Lower lobe of right lung (tissue), 2 donors: ENCODE data around the gene ZG16B. TPM values are rescaled to one million over a fixed set of nuclear protein-coding genes. Genes with fewer than 3 reads are reported as not detected.

Experiments
- ATAC-seq, 2 donors: fragments of 200-7000 bp; cut with Tn5 transposase; one replicate each; pipeline ENCODE4 v1.9.1; 2020 to 2022; ENCODE audit warnings: mild to moderate bottlenecking in 2 of 2, moderate library complexity in 2 of 2
- DNase-seq: peaks from one replicate; pipeline ENCODE4 v3.0.0-alpha.2; 2020
- H3K27ac ChIP-seq: fragments of 200-600 bp; one replicate; pipeline ENCODE4 v1.8.0; 2022
- H3K27me3 ChIP-seq: fragments of 200-600 bp; one replicate; pipeline ENCODE4 v1.8.0; 2022; ENCODE audit warnings: low read depth
- H3K36me3 ChIP-seq: fragments of 200-600 bp; one replicate; pipeline ENCODE4 v1.8.0; 2022; ENCODE audit warnings: mild to moderate bottlenecking
- H3K4me1 ChIP-seq: fragments of 200-600 bp; one replicate; pipeline ENCODE4 v1.8.0; 2022
- H3K4me3 ChIP-seq: fragments of 200-600 bp; one replicate; pipeline ENCODE4 v1.8.0; 2022; ENCODE audit warnings: mild to moderate bottlenecking
- H3K9me3 ChIP-seq: fragments of 200-600 bp; one replicate; pipeline ENCODE4 v1.8.0; 2022
- CTCF ChIP-seq: fragments of 200-600 bp; IDR thresholded peaks from one replicate; pipeline ENCODE4 v1.8.0; 2022; ENCODE audit warnings: antibody characterized with exemption, mild to moderate bottlenecking
- intact Hi-C: fragments of 100-400 bp; cut with DNase I; formaldehyde crosslinking; loops from one replicate; pipeline ENCODE4 v1.11.0; 2022
- total RNA-seq: library from RNA; stranded (reverse); fragmentation: NEBNext Ultra II Directional; extraction: Animal tissue kit (Norgen Biotek cat#: 25700); gene quantifications from one replicate; pipeline ENCODE4 v1.2.1, GENCODE V29; 2021
- donor health status: DM: no; HTN: yes; CAD: no; lungs with severe emphysema.

ZG16B gene
- total RNA-seq, 1 donor from 2014 or later, result 4.5 TPM

DNA sequence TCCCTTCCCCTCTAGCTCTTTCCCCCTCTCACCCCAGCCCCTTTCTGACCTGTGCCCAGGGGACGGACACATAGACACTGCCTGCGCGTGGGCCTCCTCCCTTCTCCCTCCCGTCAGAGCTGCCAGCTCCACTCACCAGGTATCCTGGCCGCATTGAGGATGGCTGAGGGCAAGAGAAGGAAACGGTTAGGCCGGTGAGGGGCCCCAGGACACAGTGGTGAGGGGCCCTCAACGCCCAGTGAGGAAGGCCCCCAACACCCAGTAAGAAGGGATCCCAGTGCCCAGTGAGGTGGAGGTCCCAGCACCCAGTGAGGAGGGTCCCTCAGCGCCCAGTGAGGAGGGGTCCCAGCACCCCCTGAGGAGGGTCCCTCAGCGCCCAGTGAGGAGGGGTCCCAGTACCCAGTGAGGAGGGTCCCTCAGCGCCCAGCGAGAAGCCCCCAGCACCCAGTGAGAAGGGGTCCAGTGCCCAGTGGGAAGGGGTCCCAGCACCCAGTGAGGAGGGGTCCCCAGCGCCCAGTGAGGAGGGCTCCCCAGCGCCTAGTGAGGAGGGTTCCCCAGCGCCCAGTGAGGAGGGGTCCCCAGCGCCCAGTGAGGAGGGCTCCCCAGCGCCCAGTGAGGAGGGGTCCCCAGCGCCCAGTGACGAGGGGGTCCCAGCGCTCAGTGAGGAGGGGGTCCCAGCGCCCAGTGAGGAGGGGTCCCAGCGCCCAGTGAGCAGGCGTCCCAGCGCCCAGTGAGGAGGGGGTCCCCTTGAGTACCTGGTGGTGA lies 26.8 kb downstream of the ZG16B start:
- no peak for TF ChIP-seq CTCF
- intact Hi-C loops, result no loop called here
- Histone ChIP-seq H3K4me3 (peak overlapping the region; percentile 43), H3K4me1 (no peaks in the 10 kb centered on the region), H3K9me3 (peaks cover 16% of the 10 kb centered on the region), H3K27me3 (peaks cover 27% of the 10 kb centered on the region), H3K36me3 (no peaks in the 10 kb centered on the region), H3K27ac (peak overlapping the region; percentile 73)
- DNase-seq (no peak), ATAC-seq (no peak)

GRCh38 chr16:2857451-2858244 lies 27.5 kb downstream of the ZG16B start, which contains the start of gene PRSS22:
TSS of gene PRSS22 (minus strand) at chr16:2858170. CDS start at chr16:2858104, 66 bp downstream.
- Histone ChIP-seq H3K4me3 (peak within 1 kb of the TSS; percentile 43), H3K27me3 (peaks cover 21% of the 10 kb centered on the region), H3K27ac (peak within 1 kb of the TSS; percentile 80), H3K9me3 (peaks cover 16% of the 10 kb centered on the region), H3K4me1 (no peaks in the 10 kb centered on the region), H3K36me3 (no peaks in the 10 kb centered on the region)
- DNase-seq (peak; percentile 81), ATAC-seq (peak; percentile 87 to 89)
- TF ChIP-seq CTCF, result no peak
- intact Hi-C loops, result no loop called here

DNA sequence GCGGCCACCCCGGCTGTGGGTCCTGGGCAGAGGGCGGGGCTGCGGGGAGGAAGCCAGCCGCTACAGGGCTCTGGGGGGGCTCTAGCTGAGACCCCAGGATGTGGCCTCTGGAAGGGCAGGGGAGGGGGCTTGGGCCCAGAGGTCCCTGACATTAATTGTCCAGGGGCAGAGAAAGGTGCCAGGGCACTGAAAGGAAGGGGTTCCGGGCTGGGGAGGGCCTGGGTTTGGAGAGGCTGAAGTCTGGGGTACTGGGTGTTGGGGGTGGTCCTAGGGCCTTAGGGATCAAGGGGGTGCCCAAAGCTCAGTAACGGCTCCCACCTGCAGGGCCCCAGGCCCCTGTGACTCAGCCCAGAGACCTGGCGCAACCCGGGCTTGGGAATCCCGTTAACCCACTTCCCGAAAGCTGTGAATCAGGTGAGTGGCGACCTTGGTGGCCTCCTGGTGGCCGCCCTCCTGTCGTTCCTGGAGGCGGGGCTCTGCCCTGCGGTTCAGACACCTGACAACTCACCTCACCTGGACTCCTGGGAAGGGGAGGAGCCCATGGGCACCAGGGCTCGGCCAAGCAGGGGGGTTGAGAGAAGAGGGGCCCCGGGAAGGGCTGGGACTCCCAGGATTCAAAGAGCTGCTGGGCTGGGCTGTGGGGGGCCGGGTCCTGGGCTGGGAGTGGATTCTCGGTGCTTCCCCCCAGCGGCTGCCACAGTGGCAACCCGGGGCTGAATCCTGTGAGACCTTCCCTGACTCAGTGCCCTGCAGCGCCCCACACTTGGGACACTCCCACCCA lies 28.3 kb downstream of the ZG16B start:
- H3K4me1 ChIP-seq, result no peaks in the 10 kb centered on the region
- no peaks in the 10 kb centered on the region for H3K36me3 ChIP-seq
- peak; percentile 90 for DNase-seq
- no peak for TF ChIP-seq CTCF
- ATAC-seq, result peak; percentile 96
- H3K27me3 ChIP-seq, result peaks cover 21% of the 10 kb centered on the region
- peak overlapping the region; percentile 43 for H3K4me3 ChIP-seq
- intact Hi-C loops, result no loop called here
- H3K27ac ChIP-seq, result peak overlapping the region; percentile 80
- peaks cover 16% of the 10 kb centered on the region for H3K9me3 ChIP-seq

- peaks cover 10% of the 10 kb centered on the region for H3K9me3 ChIP-seq
- no peak for TF ChIP-seq CTCF
- no peak for ATAC-seq
- no peaks in the 10 kb centered on the region for H3K36me3 ChIP-seq
- no peak for DNase-seq
- peaks cover 22% of the 10 kb centered on the region for H3K27me3 ChIP-seq
- intact Hi-C loops, result no loop called here
- no peak overlapping the region for H3K4me3 ChIP-seq
- no peaks in the 10 kb centered on the region for H3K4me1 ChIP-seq
- H3K27ac ChIP-seq, result no peak overlapping the region
Measured at GRCh38 chr16:2859686-2860265, 29.7 kb downstream of the ZG16B start.
